Stimulated activated CD4-positive, alpha-beta T cell treated with anti-CD3 and anti-CD28 coated beads, Interleukin-15, amount 100 ng/mL, for 1 hour (primary cell): ENCODE measurements around the gene SLC35D2.
"Not testable (repeated sequence)": the region's sequence is repeated elsewhere in the genome, so short reads cannot be mapped to it uniquely, and the experiment has no call there.

Experiments
- DNase-seq, 2 donors: peaks; one replicate each; pipeline ENCODE4 v3.0.0-alpha.2; 2020; ENCODE audit warnings: low read depth in 1 of 2, low spot score in 1 of 2

The SLC35D2 gene

DNA sequence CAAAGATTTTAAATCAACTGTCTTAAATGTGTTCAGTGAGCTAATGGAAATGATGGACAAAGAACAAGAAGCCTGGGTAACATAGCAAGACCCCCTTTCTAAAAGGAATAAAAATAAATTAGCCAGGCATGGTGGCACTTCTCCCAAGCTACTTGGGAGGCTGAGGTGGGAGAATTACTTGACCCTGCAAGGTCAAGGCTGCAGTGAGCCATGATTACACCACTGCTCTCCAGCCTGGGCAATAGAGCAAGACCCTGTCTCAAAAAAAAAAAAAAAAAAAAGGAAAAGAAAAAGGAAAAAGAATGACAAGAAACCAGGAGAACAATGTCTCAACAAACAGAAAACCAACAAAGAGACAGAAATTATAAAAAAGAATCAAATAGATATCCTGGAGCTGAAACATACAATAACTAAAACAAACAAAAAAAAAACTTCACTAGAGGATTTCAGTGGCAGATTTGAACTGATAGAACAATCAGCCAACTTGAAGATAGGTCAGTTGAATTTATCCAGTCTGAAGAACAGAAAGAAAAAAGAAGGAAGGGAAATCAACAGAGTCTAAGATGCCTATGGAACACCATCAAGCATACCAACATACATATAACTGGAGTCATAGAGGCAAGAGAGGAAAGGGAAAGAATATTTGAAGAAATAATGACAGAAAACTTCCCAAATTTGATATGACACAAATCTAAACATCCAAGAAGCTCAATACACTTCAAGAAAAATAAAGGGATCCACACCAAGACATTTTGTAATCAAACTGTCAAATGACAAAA is 16.8 kb upstream of the SLC35D2 start:
- no peak for DNase-seq

DNA sequence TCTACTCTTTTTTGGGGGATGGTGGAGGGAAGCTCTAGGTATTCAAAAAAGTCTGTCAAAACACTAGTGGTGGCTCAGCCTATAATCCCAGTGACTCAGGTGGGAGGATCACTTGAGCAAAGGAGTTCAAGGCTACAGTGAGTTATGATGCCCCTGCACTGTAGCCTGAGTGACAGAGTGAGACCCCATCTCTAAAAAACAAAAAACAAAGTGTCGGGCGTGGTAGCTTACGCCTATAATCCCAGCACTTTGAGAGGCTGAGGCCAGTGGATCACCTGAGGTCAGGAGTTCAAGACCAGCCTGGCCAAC is 15.8 kb upstream of the SLC35D2 start:
- DNase-seq, result no peak

DNA sequence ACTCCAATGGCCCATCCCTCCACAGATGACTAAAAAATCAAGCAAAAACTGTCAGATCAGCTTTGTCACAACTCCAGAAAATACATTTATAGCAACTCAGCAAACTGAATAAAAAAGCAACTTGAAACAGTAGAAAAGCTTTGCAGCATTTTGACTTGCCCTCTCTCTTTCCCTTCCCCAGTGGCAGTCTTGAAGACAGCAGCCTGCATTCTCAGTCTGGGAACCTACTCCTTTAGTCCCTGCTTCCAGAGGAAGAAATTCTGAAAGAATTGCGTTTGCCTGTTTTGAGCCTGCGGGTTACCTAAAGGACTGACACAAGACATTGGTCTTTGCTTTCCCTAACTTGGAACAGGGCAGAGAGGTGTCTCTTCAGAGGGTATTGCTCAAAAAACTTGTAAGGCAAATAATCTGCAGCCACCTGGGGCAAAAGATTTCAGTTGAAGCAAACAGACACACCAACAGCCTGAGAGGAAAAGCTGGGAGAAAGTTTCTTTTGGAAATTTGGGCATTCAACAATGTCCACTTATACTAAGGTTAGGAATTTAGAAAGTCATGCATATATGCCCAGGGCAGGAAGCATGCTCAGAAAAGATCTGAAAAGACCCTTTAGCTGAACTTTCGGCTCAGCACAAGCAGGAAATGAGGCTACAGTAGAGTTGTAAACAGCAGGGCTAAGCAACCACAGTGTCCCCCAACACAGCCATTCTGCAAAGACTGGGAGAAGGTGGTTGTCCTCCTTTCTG is 15.2 kb upstream of the SLC35D2 start:
- no peak for DNase-seq

DNA sequence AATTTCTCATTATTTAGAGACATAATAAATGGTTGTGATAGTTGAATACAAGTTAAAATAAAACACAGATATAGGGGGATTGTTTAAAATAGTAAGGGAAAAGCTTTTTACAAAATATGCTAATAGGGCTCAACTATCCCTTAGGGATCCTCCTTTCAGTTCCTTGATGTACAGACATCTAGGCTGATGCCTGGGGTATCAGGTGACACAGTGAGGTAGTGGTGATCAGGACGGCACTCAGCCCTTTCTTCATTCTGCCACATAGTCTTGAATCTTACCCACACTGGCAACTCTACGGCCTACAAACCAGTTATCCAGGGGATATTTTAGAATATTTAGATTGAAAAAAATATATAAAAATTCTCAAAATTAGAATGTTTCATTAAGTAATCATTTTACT is 12.5 kb upstream of the SLC35D2 start:
- DNase-seq, result no peak

DNA sequence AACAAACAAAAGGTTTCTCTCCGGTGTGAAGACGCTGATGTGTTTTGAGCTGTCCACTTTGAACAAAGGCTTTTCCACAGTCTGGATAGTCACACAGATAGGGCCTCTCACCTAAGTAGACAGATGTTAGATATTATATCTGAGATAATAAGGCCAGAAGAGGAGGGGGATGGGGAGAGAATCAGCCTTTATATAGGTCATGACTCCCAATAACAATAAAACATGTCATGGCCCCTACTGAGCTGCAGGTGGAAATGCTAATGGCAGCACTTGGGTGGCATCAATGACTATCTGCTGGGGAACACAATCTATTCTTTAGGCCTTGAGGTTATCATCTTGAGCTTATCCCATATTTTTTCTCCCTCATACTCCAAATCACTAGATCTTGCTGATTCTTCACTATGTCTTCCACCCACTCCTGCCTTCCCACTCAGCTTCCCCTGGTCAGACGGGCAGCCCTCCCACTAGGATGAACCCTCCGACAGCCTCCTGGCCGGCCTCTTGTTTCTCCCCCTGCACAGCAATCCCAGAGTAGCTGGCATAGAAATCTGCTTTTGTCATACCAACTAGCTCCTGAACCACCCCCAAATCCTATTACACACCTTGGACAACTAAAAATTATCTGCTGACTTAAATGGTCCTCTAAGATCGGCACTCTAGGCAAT is 11.5 kb upstream of the SLC35D2 start:
- DNase-seq, result no peak

DNA sequence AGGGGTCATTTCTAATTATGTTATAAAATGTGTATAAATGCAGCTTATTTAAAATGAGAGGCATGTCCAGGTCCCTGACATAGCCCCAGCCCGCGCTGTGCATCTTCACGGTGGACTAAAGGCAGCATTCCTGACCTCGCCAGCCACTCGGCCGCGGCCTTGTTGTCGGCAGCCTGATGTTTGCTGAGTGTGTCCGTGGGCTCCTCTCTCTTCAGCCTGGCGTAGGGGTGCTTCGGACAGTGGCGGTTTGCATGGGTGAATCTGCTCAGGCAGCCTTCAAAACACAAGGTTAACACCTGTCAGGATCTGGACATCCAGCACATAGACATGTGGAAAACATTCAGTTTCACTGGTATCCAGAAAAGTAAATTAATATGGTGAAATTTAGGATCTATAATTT is 8.8 kb upstream of the SLC35D2 start:
- DNase-seq, result no peak

DNA sequence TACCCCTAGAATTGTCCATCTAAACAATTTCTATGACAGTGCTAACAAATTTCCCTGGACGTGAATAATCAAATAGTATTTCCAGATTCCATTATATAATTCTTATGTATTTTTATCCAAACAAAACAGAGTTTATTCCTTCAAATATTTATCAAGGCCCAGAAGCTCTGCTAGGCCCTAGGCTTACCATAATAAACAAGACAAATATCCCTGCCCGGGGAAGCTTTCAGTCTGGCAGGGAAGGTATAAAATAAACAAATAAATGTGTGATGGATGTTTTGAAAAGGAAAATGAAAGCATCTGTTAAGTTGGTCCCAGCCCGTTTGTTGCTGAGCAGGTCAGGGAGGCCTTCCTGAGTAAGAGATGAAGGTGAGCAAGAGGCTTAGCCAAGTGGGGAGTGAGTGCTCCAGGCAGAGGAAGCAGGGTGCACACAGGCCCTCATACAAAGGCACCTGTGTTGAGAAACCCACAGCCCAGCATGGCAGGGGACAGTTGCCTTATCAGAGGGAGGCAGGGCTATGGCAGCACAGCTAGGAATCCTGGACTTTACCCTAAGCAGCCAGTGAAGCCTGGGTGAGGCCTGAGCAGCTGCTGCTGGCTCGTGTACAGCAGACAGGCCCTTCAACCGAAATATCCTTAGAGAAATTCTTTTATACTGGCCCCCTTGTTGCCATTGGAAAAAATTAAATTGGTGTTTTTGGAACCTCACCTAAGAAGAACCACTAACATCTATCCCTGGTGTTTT is 7.7 kb upstream of the SLC35D2 start:
- DNase-seq, result no peak

DNA sequence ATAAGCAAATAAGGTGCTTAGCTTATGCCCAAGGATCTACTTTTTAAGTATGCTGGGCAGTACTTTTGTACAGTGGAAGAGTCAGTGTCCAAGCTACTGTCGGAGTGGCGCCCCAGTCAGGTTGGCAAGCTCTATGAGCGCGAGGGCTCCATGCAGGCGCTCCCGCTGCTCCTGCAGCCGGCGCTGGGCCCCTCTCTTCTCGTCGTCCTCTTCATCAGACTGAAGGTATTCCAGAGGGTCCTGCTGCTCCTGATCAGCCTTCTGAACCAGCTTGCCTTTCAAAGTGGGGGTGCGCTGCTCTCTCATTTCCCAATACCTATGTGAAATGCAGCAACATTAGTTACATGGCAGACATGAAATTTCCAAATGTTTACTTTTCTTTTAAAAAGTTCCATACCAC is 4.6 kb upstream of the SLC35D2 start:
- no peak for DNase-seq

DNA sequence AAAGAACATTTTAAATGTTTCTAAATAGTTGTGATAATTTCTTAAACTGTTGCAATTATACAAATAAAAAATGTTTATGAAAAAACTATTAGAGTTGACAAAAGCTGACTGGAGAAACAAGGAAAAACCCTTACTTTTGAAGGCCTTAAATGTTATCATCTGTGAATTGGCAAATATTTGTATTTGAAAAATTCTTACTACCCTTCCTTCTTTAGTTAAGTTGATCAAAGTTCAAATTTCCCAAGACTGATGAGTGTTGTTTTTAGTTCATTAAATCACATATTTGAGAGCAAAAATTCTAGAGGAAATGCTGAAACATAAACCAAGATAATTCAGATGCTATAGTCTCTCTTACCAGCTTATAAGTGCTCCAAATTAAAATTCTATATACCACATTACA is 2.6 kb upstream of the SLC35D2 start:
- DNase-seq, result no peak

DNA sequence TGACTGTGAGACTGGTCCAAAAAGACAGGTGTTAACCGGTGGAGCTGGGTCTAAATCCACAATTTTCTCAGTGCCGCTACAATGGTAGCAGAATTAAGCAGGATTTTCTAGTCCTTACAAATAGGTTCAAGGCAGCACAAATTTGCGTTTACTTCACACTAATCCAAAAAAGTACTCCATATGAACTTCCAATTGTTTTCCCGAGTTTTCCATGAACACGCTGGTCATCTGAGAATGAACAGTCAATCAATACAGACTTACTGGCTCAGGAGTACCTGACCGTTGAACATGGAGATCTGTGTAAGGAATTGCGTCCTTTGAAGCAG is 709 bp downstream of the SLC35D2 start:
- DNase-seq, result no peak

DNA sequence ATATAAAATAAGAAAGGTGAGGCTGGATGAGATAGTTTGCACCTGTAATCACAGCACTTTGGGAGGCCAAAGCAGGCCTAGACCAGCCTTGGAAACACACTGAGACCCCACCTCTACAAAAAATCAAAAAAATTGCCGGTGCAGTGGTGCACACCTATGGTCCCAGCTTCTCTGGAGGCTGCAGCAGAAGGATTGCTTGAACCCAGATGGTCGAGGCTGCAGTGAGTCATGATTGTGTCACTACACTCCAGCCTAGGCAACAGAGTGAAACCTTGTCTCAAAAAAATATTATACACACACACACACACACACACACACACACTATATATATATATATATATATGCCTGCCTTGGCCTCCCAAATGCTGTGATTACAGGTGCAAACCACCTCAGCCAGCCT is 1.3 kb downstream of the SLC35D2 start:
- no peak for DNase-seq

DNA sequence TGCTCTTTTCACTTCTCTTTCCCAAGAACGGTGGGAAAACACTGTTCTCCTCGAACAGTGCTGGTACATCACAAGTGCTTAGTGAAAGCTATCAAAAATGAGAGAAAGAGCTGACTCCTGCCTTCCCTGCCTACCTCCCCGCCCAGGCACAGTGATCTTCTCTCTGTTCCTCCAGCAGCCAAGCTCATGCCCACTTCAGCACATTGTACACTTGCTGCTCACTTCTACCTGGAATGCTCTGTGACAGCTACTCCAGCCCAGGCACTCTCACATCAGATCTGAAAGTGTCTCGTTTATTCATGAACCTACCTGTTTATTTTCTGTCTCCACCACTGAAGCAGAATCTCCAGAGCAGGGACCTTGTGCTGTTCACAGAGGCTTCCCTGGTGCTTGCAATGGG is 1.8 kb downstream of the SLC35D2 start:
- no peak for DNase-seq

DNA sequence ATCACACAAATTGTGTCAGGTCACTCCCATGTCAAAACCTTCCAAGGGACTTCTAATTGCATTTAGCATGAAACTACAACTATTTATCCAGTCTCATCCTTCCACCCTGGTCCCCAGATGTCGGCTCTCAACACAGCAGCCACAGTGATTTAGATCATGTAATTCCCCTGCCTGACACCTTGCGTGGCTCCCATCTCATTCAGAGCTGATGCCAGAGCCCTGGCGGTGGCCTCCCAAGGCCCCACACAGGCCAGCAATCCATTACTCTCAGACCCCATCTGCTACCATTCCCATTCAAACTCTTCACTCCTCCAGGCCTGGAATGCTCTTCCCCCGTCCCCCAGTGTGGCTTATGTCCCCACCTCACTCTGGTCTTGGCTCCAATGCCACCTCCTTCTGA is 2.4 kb downstream of the SLC35D2 start:
- DNase-seq, result no peak

DNA sequence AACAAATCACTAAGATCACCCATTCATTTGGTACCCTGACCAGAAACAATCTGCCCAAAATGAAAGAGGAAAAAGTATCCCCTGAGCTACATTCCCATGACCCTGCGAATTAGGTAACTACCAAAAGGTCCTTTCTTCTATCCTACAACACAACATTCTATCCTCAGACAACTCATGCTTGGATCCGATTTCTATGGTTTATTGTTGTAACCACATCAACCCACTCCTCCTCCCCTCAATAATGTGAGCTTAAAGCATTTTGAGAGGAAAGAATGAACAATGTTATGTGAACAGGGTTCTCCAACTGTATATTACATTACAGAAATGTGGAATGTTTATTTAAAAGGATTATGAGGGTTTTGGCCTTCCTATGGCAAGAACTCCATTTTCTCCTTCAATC is 4.0 kb downstream of the SLC35D2 start:
- DNase-seq, result no peak

DNA sequence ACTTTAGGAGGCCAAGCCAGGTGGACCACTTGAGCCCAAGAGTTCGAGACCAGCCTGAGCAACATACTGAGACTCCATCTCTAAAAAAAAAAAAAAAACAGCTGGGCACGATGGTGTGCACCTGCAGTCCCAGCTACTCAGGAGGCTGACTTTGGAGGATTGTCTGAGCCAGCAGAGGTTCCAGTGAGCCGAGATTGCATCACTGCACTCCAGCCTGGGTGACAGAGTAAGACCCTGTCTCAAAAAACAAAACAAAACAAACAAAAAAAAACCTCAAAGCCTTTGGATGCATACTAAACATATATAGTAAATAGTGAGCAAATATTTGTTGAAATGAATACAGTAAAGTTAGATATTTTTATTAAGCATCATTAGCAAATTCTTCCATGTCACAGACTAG is 5.3 kb downstream of the SLC35D2 start:
- DNase-seq, result no peak

DNA sequence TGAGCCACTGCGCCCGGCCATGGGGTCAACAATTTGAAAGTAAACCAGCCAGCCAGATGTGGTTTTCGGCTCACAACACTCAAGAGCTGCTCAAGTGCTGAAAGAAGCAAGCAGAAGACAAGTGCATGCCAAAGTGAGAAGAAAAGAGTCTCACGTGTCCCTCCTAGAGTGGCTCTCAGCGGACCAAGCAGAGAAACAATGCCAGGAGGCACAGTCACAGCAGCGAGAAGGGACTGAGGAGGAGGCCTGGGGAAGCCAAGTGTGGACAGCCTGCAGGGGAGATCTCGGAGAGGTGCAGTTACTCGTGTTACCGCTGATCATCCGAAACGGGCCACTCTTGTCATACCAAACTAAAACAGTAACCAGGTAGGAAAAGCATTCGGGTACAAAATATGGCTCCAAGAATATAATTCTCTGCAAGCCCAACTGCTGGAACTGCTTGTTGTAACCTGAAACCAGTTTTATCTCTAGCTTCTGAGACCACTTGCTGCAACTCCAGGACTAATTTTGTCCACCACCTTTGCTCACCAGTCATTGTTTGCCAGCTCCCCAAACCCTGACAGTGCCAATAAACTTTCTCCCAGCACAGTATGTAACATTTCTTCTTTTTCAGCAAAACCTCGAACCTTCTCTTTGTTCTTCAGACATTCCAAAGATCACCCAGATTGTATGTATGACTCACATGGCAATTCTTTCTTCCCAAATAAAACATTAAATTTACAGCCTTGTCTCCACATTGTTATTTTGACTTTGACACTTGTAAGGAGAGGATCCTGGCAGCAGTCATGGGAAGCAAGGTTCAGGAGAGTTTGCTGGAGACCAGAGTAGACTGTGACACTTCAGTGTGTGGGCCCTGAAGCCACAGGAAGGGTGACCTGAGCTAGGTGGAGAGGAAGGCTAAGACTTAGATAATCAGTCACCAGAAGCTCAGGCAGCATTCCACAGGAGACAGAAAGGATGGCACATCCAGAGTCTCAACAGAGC is 6.3 kb downstream of the SLC35D2 start:
- DNase-seq, result no peak

DNA sequence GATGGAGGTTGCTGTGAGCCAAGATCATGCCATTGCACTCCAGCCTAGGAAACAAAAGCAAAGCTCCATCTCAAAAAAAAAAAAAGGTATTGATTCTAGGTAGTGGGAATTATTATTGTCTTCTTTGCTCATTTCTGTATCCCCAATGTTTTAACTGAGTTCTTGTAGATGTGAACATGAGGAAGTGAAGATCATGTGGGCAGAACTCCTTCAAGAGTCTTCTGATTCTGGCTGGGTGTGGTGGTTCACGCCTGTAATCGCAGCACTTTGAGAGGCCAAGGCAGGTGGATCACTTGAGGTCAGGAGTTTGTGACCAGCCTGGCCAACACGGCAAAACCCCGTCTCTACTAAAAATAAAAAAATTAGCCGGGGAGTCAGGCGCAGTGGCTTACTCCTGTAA is 8.0 kb downstream of the SLC35D2 start:
- DNase-seq, result not testable (repeated sequence)

DNA sequence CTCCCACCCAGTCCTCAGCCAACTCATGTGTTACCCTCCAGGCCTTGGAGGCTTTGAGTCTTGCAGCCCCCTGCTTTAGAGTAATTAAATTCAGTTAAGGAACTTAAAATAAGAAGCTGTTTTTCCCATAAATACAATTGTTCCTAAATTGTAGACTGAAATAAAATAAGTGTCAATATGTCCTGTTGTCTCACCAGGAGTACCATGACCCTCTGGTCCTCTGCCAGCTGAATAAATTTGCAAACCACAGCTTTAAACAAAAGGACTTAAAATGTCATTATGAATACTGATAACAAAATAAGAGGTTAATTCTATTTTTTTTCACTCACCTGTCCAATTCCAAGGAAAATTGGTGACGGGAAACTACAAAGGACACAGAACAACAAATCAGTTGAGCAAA is 15.6 kb downstream of the SLC35D2 start:
- DNase-seq, result no peak

DNA sequence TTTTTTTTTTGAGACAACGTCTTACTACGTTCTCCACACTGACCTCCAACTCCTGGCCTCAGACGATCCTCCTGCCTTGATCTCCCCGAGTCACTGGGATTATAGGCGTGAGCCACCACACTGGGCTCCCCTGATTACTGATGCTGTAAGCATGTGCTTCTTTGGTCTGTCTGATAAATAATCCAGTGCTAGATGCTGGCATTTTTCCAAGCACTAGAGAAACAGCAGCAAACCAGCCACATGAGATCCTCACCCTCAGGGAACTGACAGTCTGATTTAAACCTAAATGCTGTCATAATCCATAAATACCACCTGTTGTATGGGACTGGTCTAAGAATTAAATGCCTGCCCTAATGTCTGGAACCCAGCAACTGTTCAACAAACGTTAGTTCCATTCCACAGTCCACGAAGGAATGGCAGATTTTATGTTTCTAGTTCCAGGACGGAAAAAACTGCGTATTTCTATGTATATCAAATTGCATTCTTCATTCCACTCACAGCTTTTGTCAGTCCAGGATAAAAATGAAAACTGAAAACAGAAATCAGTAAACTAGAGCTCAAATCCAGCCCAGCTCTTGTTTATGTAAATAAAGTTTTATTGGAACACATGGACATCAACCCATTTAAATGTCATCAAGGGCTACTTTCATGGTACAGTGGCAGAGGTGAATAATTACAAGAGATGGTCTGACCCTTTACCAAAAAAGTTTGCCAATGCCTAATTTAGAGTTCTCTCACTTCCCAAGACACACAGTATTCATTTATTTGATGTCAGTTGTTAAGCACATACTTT is 20.1 kb downstream of the SLC35D2 start:
- DNase-seq, result no peak

DNA sequence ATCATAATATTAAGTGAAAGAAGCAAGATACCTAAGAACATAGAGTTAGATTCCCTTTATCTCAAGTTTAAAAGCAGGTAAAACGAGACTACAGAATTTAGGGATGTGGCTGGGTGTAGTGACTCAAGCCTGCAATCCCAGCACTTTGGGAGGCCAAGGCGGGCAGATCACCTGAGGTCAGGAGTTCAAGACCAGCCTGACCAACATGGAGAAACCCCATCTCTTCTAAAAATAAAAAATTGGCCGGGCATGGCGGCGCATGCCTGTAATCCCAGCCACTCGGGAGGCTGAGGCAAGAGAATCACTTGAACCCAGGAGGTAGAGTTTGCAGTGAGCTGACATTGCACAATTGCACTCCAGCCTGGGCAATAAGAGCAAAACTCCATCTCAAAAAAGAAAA is 21.4 kb downstream of the SLC35D2 start:
- DNase-seq, result not testable (repeated sequence)
